Measurements from ENCODE around the gene RBM42. TPM values are rescaled to one million over a fixed set of nuclear protein-coding genes. Genes with fewer than 3 reads are reported as not detected.

RBM42 gene
- total RNA-seq, 4 donors from 2014 or later: 45.1 to 75.9 (median 65.0) TPM

DNA sequence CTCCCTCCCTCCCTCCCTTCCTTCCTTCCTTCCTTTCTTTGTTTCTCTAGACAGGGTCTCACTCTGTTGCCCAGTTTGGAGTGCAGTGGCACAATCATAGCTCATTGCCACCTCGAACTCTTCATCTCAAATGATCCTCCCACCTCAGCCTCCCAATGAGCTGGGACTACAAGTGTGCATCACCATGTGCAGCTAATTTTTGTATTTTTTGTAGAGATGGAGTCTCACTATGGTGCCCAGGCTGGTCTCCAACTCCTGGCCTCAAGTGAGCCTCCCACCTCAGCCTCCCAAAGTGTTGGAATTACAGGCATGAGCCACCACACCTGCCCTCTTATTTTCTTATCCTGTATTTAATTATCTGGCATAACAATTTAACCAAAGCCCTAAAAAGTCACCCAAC lies 41.9 kb downstream of the RBM42 start:
- WGBS: 74% methylated on average over 1 of the region's 1 CpG
- H3K9me3 ChIP-seq: no peaks in the 10 kb centered on the region
- H3K4me3 ChIP-seq: no peak overlapping the region
- TF ChIP-seq EP300 (IDR thresholded peaks at IDR 0.05) (no peak), POLR2A (IDR thresholded peaks at IDR 0.05) (no peak), POLR2AphosphoS5 (IDR thresholded peaks at IDR 0.05) (no peak), CTCF (IDR thresholded peaks at IDR 0.05) (no peak)
- H3K36me3 ChIP-seq: peaks cover under 1% of the 10 kb centered on the region
- DNase-seq (ENCODE audit: low spot score in 2 of 2): no peak
- peaks cover 15% of the 10 kb centered on the region for H3K4me1 ChIP-seq
- H3K27me3 ChIP-seq: peaks cover 36% of the 10 kb centered on the region
- no peak overlapping the region for H3K27ac ChIP-seq

DNA sequence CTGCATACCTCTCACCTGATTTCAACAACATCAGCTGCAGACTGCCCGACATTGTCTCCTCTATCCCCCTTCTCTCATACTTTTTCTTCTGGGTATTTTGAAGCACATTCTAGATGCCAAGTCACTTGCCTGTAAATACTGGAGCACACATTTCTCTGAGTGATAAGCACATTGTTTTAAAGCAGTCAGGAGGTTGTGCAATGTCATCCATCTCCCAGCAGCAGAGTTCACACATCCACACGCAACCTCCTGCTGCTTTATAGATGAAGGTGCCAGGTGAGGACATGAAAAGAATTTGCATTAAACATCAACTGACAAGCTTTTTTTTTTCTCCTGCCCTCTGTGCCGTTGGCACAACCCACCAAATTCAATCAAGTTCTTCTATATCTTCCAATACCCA lies 43.0 kb downstream of the RBM42 start:
- Histone ChIP-seq H3K27ac (no peak overlapping the region), H3K4me3 (no peak overlapping the region), H3K9me3 (no peaks in the 10 kb centered on the region), H3K27me3 (peaks cover 36% of the 10 kb centered on the region), H3K36me3 (no peaks in the 10 kb centered on the region), H3K4me1 (peaks cover 8% of the 10 kb centered on the region)
- WGBS: 34% methylated on average over 3 of the region's 3 CpGs
- no peak for DNase-seq (ENCODE audit: low spot score in 2 of 2)
- TF ChIP-seq CTCF (IDR thresholded peaks at IDR 0.05) (no peak), EP300 (IDR thresholded peaks at IDR 0.05) (no peak), POLR2A (IDR thresholded peaks at IDR 0.05) (no peak), POLR2AphosphoS5 (IDR thresholded peaks at IDR 0.05) (no peak)

DNA sequence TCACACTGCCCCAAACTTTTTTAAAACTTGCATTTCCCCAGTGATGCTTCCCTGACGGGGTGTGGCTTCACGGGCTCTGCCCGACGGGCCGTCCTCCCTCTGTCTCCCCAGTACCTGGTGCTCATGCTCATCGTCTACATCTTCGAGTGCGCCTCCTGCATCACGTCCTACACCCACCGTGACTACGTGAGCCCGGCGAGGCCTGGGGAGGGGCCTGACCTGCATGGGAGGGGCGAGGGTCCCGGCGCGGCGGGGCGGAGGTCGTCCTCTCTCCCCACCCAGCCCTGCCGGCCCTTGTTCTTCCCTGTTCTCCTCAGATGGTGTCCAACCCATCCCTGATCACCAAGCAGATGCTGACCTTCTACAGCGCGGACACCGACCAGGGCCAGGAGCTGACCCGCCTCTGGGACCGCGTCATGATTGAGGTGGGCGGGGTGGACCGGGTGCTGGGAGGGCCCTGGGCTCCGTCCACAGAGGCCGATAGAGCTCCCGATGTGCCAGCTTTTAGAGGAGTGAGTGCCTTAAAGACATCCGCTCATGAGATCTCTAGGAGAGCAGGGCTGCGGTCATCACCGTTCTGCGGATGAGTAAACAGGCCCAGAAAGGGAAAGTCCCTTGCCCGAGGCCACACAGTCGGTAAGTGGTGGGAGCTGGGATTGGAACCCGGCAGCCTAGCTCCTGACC lies 44.4 kb downstream of the RBM42 start:
- Histone ChIP-seq H3K9me3 (no peaks in the 10 kb centered on the region), H3K4me3 (peak overlapping the region; percentile 38), H3K4me1 (peaks cover 8% of the 10 kb centered on the region), H3K27ac (no peak overlapping the region), H3K27me3 (peaks cover 36% of the 10 kb centered on the region), H3K36me3 (no peaks in the 10 kb centered on the region)
- TF ChIP-seq CTCF (IDR thresholded peaks at IDR 0.05) (no peak), EP300 (IDR thresholded peaks at IDR 0.05) (no peak), POLR2A (IDR thresholded peaks at IDR 0.05) (no peak), POLR2AphosphoS5 (IDR thresholded peaks at IDR 0.05) (no peak)
- WGBS: 3% methylated on average over 39 of the region's 39 CpGs
- no peak for DNase-seq (ENCODE audit: low spot score in 2 of 2)

DNA sequence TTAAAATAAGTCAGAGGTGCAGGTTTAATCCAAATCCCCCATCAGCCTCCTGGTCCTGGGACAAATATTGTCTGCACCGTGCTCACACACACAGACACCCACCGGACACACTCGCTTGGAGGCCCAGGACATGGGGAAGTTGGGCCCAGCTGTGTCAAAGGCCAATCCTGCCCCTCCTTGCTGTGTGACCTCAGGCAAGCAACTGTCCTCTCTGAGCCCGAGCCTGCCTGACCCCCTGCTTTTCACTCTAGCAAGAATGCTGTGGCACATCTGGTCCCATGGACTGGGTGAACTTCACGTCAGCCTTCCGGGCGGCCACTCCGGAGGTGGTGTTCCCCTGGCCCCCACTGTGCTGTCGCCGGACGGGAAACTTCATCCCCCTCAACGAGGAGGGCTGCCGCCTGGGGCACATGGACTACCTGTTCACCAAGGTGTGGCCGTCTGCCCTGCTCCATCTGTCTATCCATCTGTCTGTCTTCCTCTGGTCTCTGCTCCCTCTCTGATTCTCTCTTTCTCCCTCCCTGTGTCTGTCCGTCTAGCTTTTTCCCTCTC lies 46.8 kb downstream of the RBM42 start:
- H3K27me3 ChIP-seq: peaks cover 28% of the 10 kb centered on the region
- TF ChIP-seq CTCF (IDR thresholded peaks at IDR 0.05) (no peak), POLR2A (IDR thresholded peaks at IDR 0.05) (no peak), POLR2AphosphoS5 (IDR thresholded peaks at IDR 0.05) (no peak), EP300 (IDR thresholded peaks at IDR 0.05) (no peak)
- H3K27ac ChIP-seq: no peak overlapping the region
- H3K9me3 ChIP-seq: no peaks in the 10 kb centered on the region
- H3K36me3 ChIP-seq: no peaks in the 10 kb centered on the region
- no peak overlapping the region for H3K4me3 ChIP-seq
- no peak for DNase-seq (ENCODE audit: low spot score in 2 of 2)
- peaks cover 8% of the 10 kb centered on the region for H3K4me1 ChIP-seq
- WGBS: 74% methylated on average over 15 of the region's 15 CpGs

Other genes starting within 250 kb of the RBM42 start
- gene FFAR2, start 180.8 kb upstream of the RBM42 start, total RNA-seq: under 1 TPM in 3 of 4 donors, not detected in 1; 0.29 to 0.64 (median 0.30) TPM
- gene KRTDAP, start 138.6 kb upstream of the RBM42 start, total RNA-seq: over 10,000 TPM in 2 of 4 donors, 1,000 to 10,000 TPM in 2; 1,056 to 12,237 (median 8,197) TPM
- gene DMKN, start 115.4 kb upstream of the RBM42 start, total RNA-seq: 1,000 to 10,000 TPM; 2,237 to 6,229 (median 5,437) TPM
- gene SBSN, start 100.7 kb upstream of the RBM42 start, total RNA-seq: 1,000 to 10,000 TPM in 3 of 4 donors, 100 to 1,000 TPM in 1; 308 to 1,594 (median 1,430) TPM
- 1 to 10 TPM; 4.1 to 8.4 (median 6.4) TPM for gene GAPDHS, start 95.6 kb upstream of the RBM42 start, total RNA-seq
- 100 to 1,000 TPM in 3 of 4 donors, 10 to 100 TPM in 1; 67.5 to 158 (median 118) TPM for gene TMEM147, start 83.4 kb upstream of the RBM42 start, total RNA-seq
- not detected for gene ATP4A, start 65.4 kb upstream of the RBM42 start, total RNA-seq
- not detected for gene PMIS2, start 42.9 kb upstream of the RBM42 start, total RNA-seq
- gene HAUS5, start 16.3 kb upstream of the RBM42 start, total RNA-seq: 10 to 100 TPM; 14.9 to 18.4 (median 16.4) TPM
- gene ETV2, start 12.7 kb downstream of the RBM42 start, total RNA-seq: 1 to 10 TPM; 1.0 to 4.0 (median 1.9) TPM
- gene COX6B1, start 19.3 kb downstream of the RBM42 start, total RNA-seq: 100 to 1,000 TPM; 449 to 756 (median 626) TPM
- gene UPK1A, start 37.5 kb downstream of the RBM42 start, total RNA-seq: 1 to 10 TPM; 1.5 to 8.3 (median 5.6) TPM
- not detected for gene ZBTB32, start 75.5 kb downstream of the RBM42 start, total RNA-seq
- 10 to 100 TPM; 31.2 to 66.8 (median 45.2) TPM for gene KMT2B, start 89.0 kb downstream of the RBM42 start, total RNA-seq
- 1 to 10 TPM; 3.3 to 8.5 (median 6.9) TPM for gene IGFLR1, start 113.4 kb downstream of the RBM42 start, total RNA-seq
- 10 to 100 TPM; 18.8 to 45.5 (median 21.9) TPM for gene U2AF1L4, start 116.4 kb downstream of the RBM42 start, total RNA-seq
- 10 to 100 TPM; 27.1 to 57.2 (median 42.4) TPM for gene PSENEN, start 116.6 kb downstream of the RBM42 start, total RNA-seq
- 10 to 100 TPM; 11.0 to 21.5 (median 20.0) TPM for gene LIN37, start 119.5 kb downstream of the RBM42 start, total RNA-seq
- gene HSPB6, start 128.0 kb downstream of the RBM42 start, total RNA-seq: 10 to 100 TPM in 1 of 4 donors, 1 to 10 TPM in 3; 4.1 to 13.4 (median 5.5) TPM
- 10 to 100 TPM in 3 of 4 donors, 1 to 10 TPM in 1; 9.6 to 23.8 (median 17.1) TPM for gene PROSER3, start 129.1 kb downstream of the RBM42 start, total RNA-seq
- 10 to 100 TPM; 20.6 to 42.7 (median 31.7) TPM for gene ARHGAP33, start 146.5 kb downstream of the RBM42 start, total RNA-seq
- not detected for gene PRODH2, start 183.8 kb downstream of the RBM42 start, total RNA-seq
- not detected for gene NPHS1, start 223.5 kb downstream of the RBM42 start, total RNA-seq
- gene KIRREL2, start 227.9 kb downstream of the RBM42 start, total RNA-seq: not detected
- 1 to 10 TPM in 2 of 4 donors, under 1 TPM in 2; 0.64 to 1.6 (median 0.96) TPM for gene APLP1, start 239.5 kb downstream of the RBM42 start, total RNA-seq

Measured in suprapubic skin (tissue), 4 donors.